GM12892 (cell line): Measurements from ENCODE around the gene UHMK1.

Experiments
- POLR2A ChIP-seq: IDR thresholded peaks from 2 replicates; pipeline ENCODE4 v1.6.1; 2011; ENCODE audit warnings: low read depth, low read length, control low read depth
- POLR2AphosphoS5 ChIP-seq: IDR thresholded peaks from 2 replicates; pipeline ENCODE4 v1.6.1; 2011; ENCODE audit warnings: low read depth, low read length, control low read depth

GRCh38 chr1:162530307-162530987 lies 32.8 kb downstream of the UHMK1 start:
- TF ChIP-seq POLR2A (no peak), POLR2AphosphoS5 (no peak)
